LNCAP (cell line): Measurements from ENCODE around the gene KRT73.

ENCODE experiments used
- CTCF ChIP-seq: fragments of 450-650 bp; IDR thresholded peaks from 2 replicates; pipeline ENCODE4 v1.5.1; 2017; ENCODE audit warnings: mild to moderate bottlenecking

Gene KRT73

GRCh38 chr12:52581481-52581880, 36.9 kb downstream of the KRT73 start:
- TF ChIP-seq CTCF = no peak

DNA sequence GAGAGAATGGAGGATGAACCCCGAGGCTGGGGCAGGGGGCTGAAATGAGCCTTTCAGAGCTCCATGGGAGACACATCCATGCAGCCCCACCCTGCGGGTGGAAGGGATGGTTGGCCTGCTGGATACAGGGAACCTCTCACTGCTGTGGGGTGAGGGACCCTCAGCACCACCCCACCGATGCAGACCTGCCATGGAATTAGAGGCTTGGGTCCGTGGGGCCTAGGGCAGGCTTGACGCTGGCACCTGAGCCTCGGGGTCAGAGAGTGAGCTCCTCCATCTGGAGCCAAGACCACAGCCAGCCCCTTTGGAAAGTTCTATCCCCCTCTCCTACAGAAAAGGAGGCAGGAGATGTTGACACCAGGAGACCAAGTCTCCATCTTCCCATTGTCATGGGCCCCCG, 37.3 kb downstream of the KRT73 start:
- TF ChIP-seq CTCF = no peak

DNA sequence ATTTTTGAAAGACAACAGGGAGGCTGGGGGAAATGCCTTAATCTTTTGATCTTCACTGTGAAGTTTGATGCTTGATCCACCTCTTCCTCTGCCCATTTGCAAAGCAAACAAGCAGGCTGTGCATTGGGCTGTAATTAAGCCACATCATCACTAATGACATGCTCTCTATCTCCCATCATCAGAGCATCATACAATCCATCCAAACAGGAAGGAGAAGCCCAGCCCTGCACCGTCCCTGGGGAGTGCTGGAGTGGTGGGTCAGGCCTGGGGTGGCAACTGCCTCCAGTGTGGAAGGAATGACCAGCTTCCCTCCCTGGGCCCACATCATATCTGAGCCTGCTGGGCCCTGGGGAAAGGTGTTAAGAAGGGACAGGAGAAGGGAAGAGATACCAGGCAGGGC, 37.9 kb downstream of the KRT73 start:
- no peak for TF ChIP-seq CTCF

DNA sequence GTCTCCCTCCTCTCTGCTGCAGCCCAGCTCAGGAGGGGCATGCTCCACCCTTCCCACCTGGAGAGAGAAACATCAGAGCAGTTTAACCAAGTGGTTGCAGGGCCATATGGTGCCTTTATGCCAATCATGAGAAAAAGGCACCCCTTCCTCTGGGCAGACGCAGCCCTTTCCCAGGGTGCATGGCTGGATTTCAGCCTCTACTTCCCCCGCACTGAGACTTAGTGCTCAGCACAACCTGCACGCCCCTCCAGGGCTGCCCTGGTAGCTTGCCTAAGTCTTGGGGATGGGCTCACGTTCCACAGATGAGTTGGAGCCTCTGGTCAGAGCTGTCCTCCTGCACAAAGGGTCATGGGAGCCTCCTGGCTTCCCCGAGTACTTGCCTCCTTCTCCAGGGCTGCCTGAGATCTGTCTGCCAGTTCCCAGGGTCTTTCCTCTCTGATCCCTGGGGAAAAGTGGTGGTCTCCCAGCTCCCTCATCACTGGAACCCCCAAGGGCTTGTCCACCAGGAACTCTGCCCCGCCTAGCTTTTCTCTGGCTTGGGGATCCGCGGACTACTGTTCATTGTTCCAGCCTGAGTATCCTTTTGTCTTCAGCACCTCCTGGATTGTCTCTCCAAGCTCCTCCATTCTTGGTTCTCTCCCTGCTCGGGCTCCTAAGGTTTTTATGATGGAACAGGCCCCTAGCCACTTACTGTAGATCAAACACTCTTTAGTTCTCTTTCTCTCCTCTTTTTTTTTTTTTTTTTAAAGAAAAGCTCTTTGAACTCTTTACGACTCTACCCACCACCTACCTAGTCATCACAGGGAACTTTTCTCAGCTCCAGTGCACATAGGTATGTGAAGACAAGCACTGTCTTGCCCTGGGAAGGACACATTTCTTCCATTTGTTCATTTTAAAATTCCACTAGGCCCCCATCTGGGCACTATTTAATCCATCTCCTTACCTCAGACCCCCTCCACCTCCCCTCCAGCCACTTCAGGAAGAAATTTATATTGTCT, 38.6 kb downstream of the KRT73 start:
- no peak for TF ChIP-seq CTCF

- TF ChIP-seq CTCF = no peak
Observed at GRCh38 chr12:52578469-52578868, 39.9 kb downstream of the KRT73 start.

GRCh38 chr12:52577316-52577715, 41.0 kb downstream of the KRT73 start:
- TF ChIP-seq CTCF = no peak

- TF ChIP-seq CTCF = no peak
Observed at GRCh38 chr12:52575948-52576347, 42.4 kb downstream of the KRT73 start.
